ENCODE data around the gene CRYBB2. TPM values are rescaled to one million over a fixed set of nuclear protein-coding genes. Genes with fewer than 3 reads are reported as not detected.
A peak's percentile ranks its signal among the peaks of the same experiment; 100 is the strongest.

CRYBB2 gene
- total and polyA plus RNA-seq, 2 donors (not counting 1 experiment from before 2014, with no cell fraction given) = not detected

DNA sequence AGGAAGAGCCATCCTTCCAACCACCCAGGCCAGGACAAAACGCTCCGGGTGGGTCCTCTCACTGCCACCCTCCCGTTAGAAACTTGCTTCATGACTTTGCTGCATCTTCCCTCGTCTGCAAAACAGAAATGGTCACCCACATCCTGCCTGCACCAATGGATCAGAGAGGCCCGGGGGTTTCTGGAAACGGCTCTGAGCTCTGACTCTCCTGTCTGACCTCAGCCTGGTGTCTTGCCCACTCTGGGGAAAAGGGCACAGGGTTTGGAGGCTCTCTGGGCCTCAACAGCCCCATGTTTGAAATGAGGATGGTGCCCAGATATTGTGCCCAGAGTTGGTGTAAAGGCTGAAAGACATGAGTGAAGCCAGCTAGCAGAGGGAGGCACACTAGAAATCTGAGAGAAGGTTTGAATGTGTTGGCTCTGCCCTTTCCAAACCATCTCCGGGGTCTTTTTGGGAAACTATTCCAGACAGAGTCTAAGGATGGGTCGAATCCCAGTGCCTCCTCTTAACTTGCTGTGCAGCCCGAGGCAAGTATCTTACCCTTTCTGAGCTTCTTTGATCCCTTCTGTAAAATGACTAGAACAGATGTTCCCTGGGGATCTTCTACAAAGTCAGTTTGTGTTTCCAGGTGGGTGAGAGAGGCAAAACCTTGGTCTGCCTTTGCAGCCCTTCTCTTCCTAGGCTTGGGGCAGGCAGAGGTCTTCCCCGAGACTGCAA is 17.7 kb upstream of the CRYBB2 start:
- Mint-ChIP-seq H3K27me3 (peaks cover 11% of the 10 kb centered on the region), H3K9me3 (ENCODE audit: insufficient read depth) (no peaks in the 10 kb centered on the region), H3K4me3 (no peak overlapping the region), H3K4me1 (no peaks in the 10 kb centered on the region), H3K27ac (no peak overlapping the region)
- no peaks in the 10 kb centered on the region for H3K4me1 ChIP-seq (ENCODE audit: control insufficient read depth in 2 of 2, insufficient read depth in 2 of 2, low read length in 2 of 2)
- WGBS (ENCODE audit: insufficient coverage) = 55% methylated on average over 5 of the region's 10 CpGs
- ChIA-PET CTCF (interaction anchor here (0.6 to 3.4 kb wide), 13 partner anchors 8 to 1159 kb away, joined by 3 to 16 read pairs (median 4); no protein-coding TSS in a partner anchor), POLR2A (no interaction called here)
- no peak overlapping the region for H3K9ac ChIP-seq (ENCODE audit: low read length)
- H3K4me2 ChIP-seq (replicated peaks; ENCODE audit: low read depth, low read length, poor library complexity, severe bottlenecking) = no peak overlapping the region
- H3K9me3 ChIP-seq (ENCODE audit: control extremely low read depth in 1 of 3, control insufficient read depth in 2 of 3, insufficient read depth in 1 of 3, low read length in 2 of 3) = peaks cover 0 to 2% (median 0%) of the 10 kb centered on the region in 3 donors
- H2AFZ ChIP-seq (ENCODE audit: insufficient read depth, low read depth, low read length, poor library complexity, severe bottlenecking) = no peak overlapping the region
- no peak for DNase-seq
- no peak overlapping the region for H3K4me3 ChIP-seq (ENCODE audit: control extremely low read depth in 1 of 5, extremely low read depth in 1 of 5, insufficient read depth in 1 of 5, low read depth in 2 of 5, low read length in 4 of 5)
- no peaks in the 10 kb centered on the region for H3K36me3 ChIP-seq (replicated peaks in 1 of 2; ENCODE audit: control extremely low read depth in 1 of 2, control insufficient read depth in 1 of 2, extremely low read depth in 1 of 2, insufficient read depth in 2 of 2, low read length in 1 of 2)
- no peak overlapping the region for H3K27ac ChIP-seq (ENCODE audit: low read length in 2 of 2)
- TF ChIP-seq EZH2 (IDR thresholded peaks at IDR 0.05; ENCODE audit: borderline replicate concordance, insufficient read depth, low read depth, low read length, poor library complexity, severe bottlenecking) = no peak
- TF ChIP-seq, protein P1, sequence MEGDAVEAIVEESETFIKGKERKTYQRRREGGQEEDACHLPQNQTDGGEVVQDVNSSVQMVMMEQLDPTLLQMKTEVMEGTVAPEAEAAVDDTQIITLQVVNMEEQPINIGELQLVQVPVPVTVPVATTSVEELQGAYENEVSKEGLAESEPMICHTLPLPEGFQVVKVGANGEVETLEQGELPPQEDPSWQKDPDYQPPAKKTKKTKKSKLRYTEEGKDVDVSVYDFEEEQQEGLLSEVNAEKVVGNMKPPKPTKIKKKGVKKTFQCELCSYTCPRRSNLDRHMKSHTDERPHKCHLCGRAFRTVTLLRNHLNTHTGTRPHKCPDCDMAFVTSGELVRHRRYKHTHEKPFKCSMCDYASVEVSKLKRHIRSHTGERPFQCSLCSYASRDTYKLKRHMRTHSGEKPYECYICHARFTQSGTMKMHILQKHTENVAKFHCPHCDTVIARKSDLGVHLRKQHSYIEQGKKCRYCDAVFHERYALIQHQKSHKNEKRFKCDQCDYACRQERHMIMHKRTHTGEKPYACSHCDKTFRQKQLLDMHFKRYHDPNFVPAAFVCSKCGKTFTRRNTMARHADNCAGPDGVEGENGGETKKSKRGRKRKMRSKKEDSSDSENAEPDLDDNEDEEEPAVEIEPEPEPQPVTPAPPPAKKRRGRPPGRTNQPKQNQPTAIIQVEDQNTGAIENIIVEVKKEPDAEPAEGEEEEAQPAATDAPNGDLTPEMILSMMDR (IDR thresholded peaks at IDR 0.05) = no peak
- intact Hi-C loops (cut with micrococcal nuclease) = loop anchor here (2.0 kb wide), 1 partner anchor 571 kb away; no protein-coding TSS in a partner anchor
- H4K20me1 ChIP-seq (ENCODE audit: control insufficient read depth, insufficient read depth, low read length, poor library complexity, severe bottlenecking) = no peaks in the 10 kb centered on the region
- no peaks in the 10 kb centered on the region for H3K79me2 ChIP-seq (ENCODE audit: control insufficient read depth, insufficient read depth, low read length)
- H3K27me3 ChIP-seq (replicated peaks in 1 of 4; ENCODE audit: control extremely low read depth in 1 of 4, control insufficient read depth in 3 of 4, insufficient read depth in 4 of 4, low read length in 3 of 4) = no peaks in the 10 kb centered on the region
- ATAC-seq (ENCODE audit: low read depth) = no peak

DNA sequence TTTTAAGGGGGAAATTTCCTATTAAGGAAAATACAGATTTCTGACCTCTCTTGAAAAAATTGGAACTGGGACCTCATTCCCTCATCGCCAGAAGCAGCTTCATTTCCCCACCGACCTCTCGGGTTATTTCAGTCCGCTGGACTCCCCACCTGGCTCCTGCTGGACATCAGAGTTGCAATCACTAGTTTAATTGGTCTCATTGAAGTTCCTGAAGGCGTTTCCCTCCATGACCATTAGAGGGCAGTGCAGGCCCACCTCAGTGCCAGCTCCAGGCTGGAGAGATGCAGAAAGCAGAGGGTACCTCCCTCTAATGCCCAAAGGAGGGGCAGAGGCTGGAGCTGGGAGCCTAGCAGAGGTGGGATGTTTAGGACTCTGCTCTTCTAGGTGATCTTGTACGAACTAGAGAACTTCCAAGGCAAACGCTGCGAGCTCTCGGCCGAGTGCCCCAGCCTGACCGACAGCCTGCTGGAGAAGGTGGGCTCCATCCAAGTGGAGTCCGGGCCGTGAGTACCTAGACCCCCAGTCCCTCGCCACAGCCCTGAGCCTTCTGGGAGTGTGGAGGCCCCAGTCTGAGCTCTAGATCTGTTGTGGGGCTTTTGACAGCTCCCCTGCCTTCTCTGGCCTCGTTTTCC is 17.0 kb upstream of the CRYBB2 start:
- no peak overlapping the region for H3K4me2 ChIP-seq (replicated peaks; ENCODE audit: low read depth, low read length, poor library complexity, severe bottlenecking)
- H4K20me1 ChIP-seq (ENCODE audit: control insufficient read depth, insufficient read depth, low read length, poor library complexity, severe bottlenecking) = no peaks in the 10 kb centered on the region
- Mint-ChIP-seq H3K9me3 (ENCODE audit: insufficient read depth) (no peaks in the 10 kb centered on the region), H3K4me3 (no peak overlapping the region), H3K4me1 (no peaks in the 10 kb centered on the region), H3K27me3 (peaks cover 10% of the 10 kb centered on the region), H3K27ac (no peak overlapping the region)
- no peaks in the 10 kb centered on the region for H3K4me1 ChIP-seq (ENCODE audit: control insufficient read depth in 2 of 2, insufficient read depth in 2 of 2, low read length in 2 of 2)
- no peak overlapping the region for H3K9ac ChIP-seq (ENCODE audit: low read length)
- H3K36me3 ChIP-seq (replicated peaks in 1 of 2; ENCODE audit: control extremely low read depth in 1 of 2, control insufficient read depth in 1 of 2, extremely low read depth in 1 of 2, insufficient read depth in 2 of 2, low read length in 1 of 2) = no peaks in the 10 kb centered on the region
- ATAC-seq (ENCODE audit: low read depth) (peak; percentile 54), DNase-seq (peak; percentile 54)
- H3K27me3 ChIP-seq (replicated peaks in 1 of 4; ENCODE audit: control extremely low read depth in 1 of 4, control insufficient read depth in 3 of 4, insufficient read depth in 4 of 4, low read length in 3 of 4) = no peaks in the 10 kb centered on the region
- no peak overlapping the region for H3K4me3 ChIP-seq (ENCODE audit: control extremely low read depth in 1 of 5, extremely low read depth in 1 of 5, insufficient read depth in 1 of 5, low read depth in 2 of 5, low read length in 4 of 5)
- H2AFZ ChIP-seq (ENCODE audit: insufficient read depth, low read depth, low read length, poor library complexity, severe bottlenecking) = no peak overlapping the region
- TF ChIP-seq EZH2 (IDR thresholded peaks at IDR 0.05; ENCODE audit: borderline replicate concordance, insufficient read depth, low read depth, low read length, poor library complexity, severe bottlenecking) = no peak
- TF ChIP-seq, protein P1 (IDR thresholded peaks at IDR 0.05) = peak; percentile 95
- peaks cover 0 to 2% (median 0%) of the 10 kb centered on the region in 3 donors for H3K9me3 ChIP-seq (ENCODE audit: control extremely low read depth in 1 of 3, control insufficient read depth in 2 of 3, insufficient read depth in 1 of 3, low read length in 2 of 3)
- H3K79me2 ChIP-seq (ENCODE audit: control insufficient read depth, insufficient read depth, low read length) = no peaks in the 10 kb centered on the region
- WGBS (ENCODE audit: insufficient coverage) = 45% methylated on average over 12 of the region's 15 CpGs
- POLR2A ChIA-PET = no interaction called here
- intact Hi-C loops (cut with micrococcal nuclease) = loop anchor here (2.0 kb wide), 1 partner anchor 570 kb away; no protein-coding TSS in a partner anchor
- CTCF ChIA-PET = interaction anchor here (0.6 to 3.4 kb wide), 13 partner anchors 8 to 1159 kb away, joined by 3 to 16 read pairs (median 4); no protein-coding TSS in a partner anchor
- H3K27ac ChIP-seq (ENCODE audit: low read length in 2 of 2) = no peak overlapping the region
